Loucy (cell line): Measurements from ENCODE around the gene MUC5B.

Source experiments
- H2AFZ ChIP-seq: fragments of 200-600 bp; sonication (generic); 2 replicates; pipeline ENCODE4 v1.6.0; 2016; ENCODE audit warnings: antibody characterized with exemption, mild to moderate bottlenecking, low read length, moderate library complexity
- H3F3A ChIP-seq: fragments of 200-600 bp; 2 replicates; pipeline ENCODE4 v1.6.0; 2016; ENCODE audit warnings: antibody characterized with exemption, low read depth, mild to moderate bottlenecking
- H3K27me3 ChIP-seq: fragments of 200-600 bp; sonication (generic); 2 replicates; pipeline ENCODE4 v1.6.1; 2014; ENCODE audit warnings: low read length, mild to moderate bottlenecking; ENCODE audit not compliant: insufficient read depth, poor library complexity, severe bottlenecking
- H3K36me3 ChIP-seq: fragments of 200-600 bp; sonication (generic); 2 replicates; pipeline ENCODE4 v1.6.1; 2016; ENCODE audit warnings: low read length; ENCODE audit not compliant: insufficient read depth
- H3K4me1 ChIP-seq: fragments of 200-600 bp; sonication (generic); 2 replicates; pipeline ENCODE4 v1.5.1; 2014; ENCODE audit warnings: low read length, mild to moderate bottlenecking; ENCODE audit not compliant: insufficient read depth, poor library complexity, severe bottlenecking
- H3K4me2 ChIP-seq: fragments of 200-600 bp; sonication (generic); 2 replicates; pipeline ENCODE4 v1.6.0; 2014; ENCODE audit warnings: antibody characterized with exemption, low read length, low read depth, mild to moderate bottlenecking; ENCODE audit not compliant: poor library complexity, severe bottlenecking
- H3K4me3 ChIP-seq: fragments of 200-600 bp; sonication (generic); 2 replicates; pipeline ENCODE4 v1.5.1; 2014; ENCODE audit warnings: low read length, mild to moderate bottlenecking, mixed read lengths; ENCODE audit not compliant: poor library complexity, severe bottlenecking
- H3K79me2 ChIP-seq: fragments of 200-600 bp; sonication (generic); 2 replicates; pipeline ENCODE4 v1.6.1; 2014; ENCODE audit warnings: low read length; ENCODE audit not compliant: insufficient read depth
- H3K9ac ChIP-seq: fragments of 200-600 bp; sonication (generic); 2 replicates; pipeline ENCODE4 v1.6.0; 2014; ENCODE audit warnings: mild to moderate bottlenecking, low read depth, low read length, moderate library complexity; ENCODE audit not compliant: poor library complexity, severe bottlenecking
- H3K9me2 ChIP-seq: fragments of 200-600 bp; sonication (generic); replicated peaks from 2 replicates; pipeline ENCODE4 v1.6.1; 2016; ENCODE audit warnings: low read depth, low read length, mixed read lengths
- H3K9me3 ChIP-seq: fragments of 200-600 bp; sonication (generic); 2 replicates; pipeline ENCODE4 v1.6.1; 2014; ENCODE audit warnings: mild to moderate bottlenecking, antibody characterized with exemption, low read length, low read depth; ENCODE audit not compliant: insufficient read depth
- H4K20me1 ChIP-seq: fragments of 200-600 bp; sonication (generic); 2 replicates; pipeline ENCODE4 v1.6.0; 2014; ENCODE audit warnings: antibody characterized with exemption, low read length, mild to moderate bottlenecking; ENCODE audit not compliant: insufficient read depth, poor library complexity, severe bottlenecking
- CTCF ChIP-seq: fragments of 200-600 bp; sonication (generic); conservative IDR thresholded peaks from 2 replicates; pipeline ENCODE4 v1.5.1; 2014; ENCODE audit warnings: mild to moderate bottlenecking, antibody characterized with exemption, low read length
- EZH2phosphoT487 ChIP-seq: fragments of 200-600 bp; IDR thresholded peaks from 2 replicates; pipeline ENCODE4 v1.6.1; 2018; ENCODE audit warnings: antibody characterized with exemption, mild to moderate bottlenecking, moderate library complexity, borderline replicate concordance

MUC5B gene

DNA sequence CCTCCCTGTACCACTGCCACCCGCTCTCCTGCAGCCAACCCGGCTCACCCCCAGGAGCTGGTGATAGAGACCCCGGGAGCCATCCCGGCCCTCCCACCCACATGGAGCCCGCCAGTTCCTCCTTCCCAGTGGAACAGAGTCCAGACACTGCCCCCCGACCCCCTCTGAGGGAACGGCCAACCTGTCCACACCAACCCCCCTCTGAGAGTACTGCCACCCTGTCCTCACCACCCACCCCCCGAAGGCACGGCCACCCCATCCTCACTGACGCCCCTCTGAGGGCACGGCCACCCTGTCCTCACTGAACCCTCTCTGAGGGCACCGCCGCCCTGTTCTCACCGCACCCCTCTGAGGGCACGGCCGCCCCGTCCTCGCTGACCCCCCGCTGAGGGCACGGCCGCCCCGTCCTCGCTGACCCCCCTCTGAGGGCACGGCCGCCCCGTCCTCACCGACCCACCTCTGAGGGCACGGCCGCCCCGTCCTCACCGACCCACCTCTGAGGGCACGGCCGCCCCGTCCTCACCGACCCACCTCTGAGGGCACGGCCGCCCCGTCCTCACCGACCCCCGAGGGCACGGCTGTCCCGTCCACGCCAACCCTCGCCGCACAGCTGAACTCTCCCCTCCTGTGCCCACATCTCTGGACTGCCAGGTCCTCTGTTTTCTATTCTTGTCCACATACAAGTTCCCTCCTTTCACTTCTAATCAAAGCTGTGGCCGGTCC is 68.6 kb downstream of the MUC5B start:
- Histone ChIP-seq H3K4me2 (no peak overlapping the region), H2AFZ (no peak overlapping the region), H3K4me3 (no peak overlapping the region), H3K4me1 (no peaks in the 10 kb centered on the region), H4K20me1 (no peaks in the 10 kb centered on the region), H3K9me3 (no peaks in the 10 kb centered on the region), H3K9ac (no peak overlapping the region), H3K9me2 (no peaks in the 10 kb centered on the region), H3K79me2 (peaks cover 5% of the 10 kb centered on the region; the same call in 1 of the 2 replicates), H3K36me3 (peaks cover 42% of the 10 kb centered on the region; the same call in 1 of the 2 replicates), H3K27me3 (no peaks in the 10 kb centered on the region), H3F3A (no peaks in the 10 kb centered on the region)
- TF ChIP-seq EZH2phosphoT487 = no peak
- no peak for TF ChIP-seq CTCF

GRCh38 chr11:1292018-1292643 is 69.3 kb downstream of the MUC5B start:
- H3F3A ChIP-seq = no peaks in the 10 kb centered on the region
- H3K9me3 ChIP-seq = no peaks in the 10 kb centered on the region
- no peaks in the 10 kb centered on the region for H3K27me3 ChIP-seq
- no peak overlapping the region for H3K9ac ChIP-seq
- no peaks in the 10 kb centered on the region for H3K4me1 ChIP-seq
- no peak for TF ChIP-seq CTCF
- no peak for TF ChIP-seq EZH2phosphoT487
- H4K20me1 ChIP-seq = no peaks in the 10 kb centered on the region
- H2AFZ ChIP-seq = no peak overlapping the region
- H3K4me2 ChIP-seq = no peak overlapping the region
- H3K9me2 ChIP-seq = no peaks in the 10 kb centered on the region
- peaks cover 35% of the 10 kb centered on the region; the same call in 1 of the 2 replicates for H3K36me3 ChIP-seq
- no peak overlapping the region for H3K4me3 ChIP-seq
- peaks cover 7% of the 10 kb centered on the region; the same call in 1 of the 2 replicates for H3K79me2 ChIP-seq

- Histone ChIP-seq H3K4me1 (no peaks in the 10 kb centered on the region), H3F3A (no peaks in the 10 kb centered on the region), H3K9ac (no peak overlapping the region), H3K4me2 (no peak overlapping the region), H3K27me3 (no peaks in the 10 kb centered on the region), H4K20me1 (no peaks in the 10 kb centered on the region), H2AFZ (no peak overlapping the region), H3K9me3 (no peaks in the 10 kb centered on the region), H3K79me2 (peaks cover 15% of the 10 kb centered on the region; the same call in 1 of the 2 replicates), H3K36me3 (peaks cover 33% of the 10 kb centered on the region; the same call in 1 of the 2 replicates), H3K9me2 (no peaks in the 10 kb centered on the region), H3K4me3 (no peak overlapping the region)
- TF ChIP-seq CTCF (no peak), EZH2phosphoT487 (no peak)
Observed at GRCh38 chr11:1292644-1293618, 70.1 kb downstream of the MUC5B start.
